ENCODE data around the gene VEZT.

DNA sequence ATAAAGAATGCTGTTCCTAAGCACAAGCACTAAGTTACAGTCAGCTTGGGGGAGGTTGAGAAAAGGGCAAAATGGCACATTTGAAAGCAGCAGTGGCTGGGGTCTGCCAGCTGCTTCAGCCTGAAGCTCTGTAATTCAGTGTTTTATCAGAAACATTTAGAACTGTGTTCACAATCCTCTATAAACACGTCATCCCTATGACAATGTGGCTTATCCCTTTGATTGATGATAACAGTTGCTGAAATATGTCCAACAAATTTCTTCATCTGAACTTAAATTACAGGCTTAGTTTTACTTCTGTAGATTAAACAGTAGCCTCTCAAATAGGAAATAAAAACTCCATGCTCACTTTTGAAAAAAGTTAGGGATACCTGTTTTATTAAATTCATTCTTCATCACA, 108.8 kb downstream of the VEZT start:
- TF ChIP-seq POLR2A (IDR thresholded peaks at IDR 0.05; ENCODE audit: low read depth, low read length) (no peak), POLR2AphosphoS5 (IDR thresholded peaks at IDR 0.05; ENCODE audit: low read depth, low read length) (no peak), TAF1 (IDR thresholded peaks at IDR 0.05; ENCODE audit: borderline replicate concordance, low read depth, low read length) (no peak)

Data from GM12892 (cell line).